Endothelial cell of umbilical vein (primary cell): ENCODE measurements around the gene WAPL.

Experiments used
- EZH2 ChIP-seq: IDR thresholded peaks from 2 replicates; pipeline ENCODE4 v1.6.1; 2012; ENCODE audit warnings: borderline replicate concordance, low read depth, mild to moderate bottlenecking, moderate library complexity, low read length, inconsistent platforms; ENCODE audit not compliant: severe bottlenecking
- TF ChIP-seq, protein P1 (sequence below), 2 donors: IDR thresholded peaks; 1 replicate in 1 of 2; 2 replicates in 1 of 2; pipeline ENCODE4 v1.5.1; 2011; ENCODE audit warnings: low read length in 2 of 2, mild to moderate bottlenecking in 2 of 2, moderate library complexity in 2 of 2, control low read depth in 1 of 2, inconsistent platforms in 1 of 2, low read depth in 1 of 2; ENCODE audit not compliant: insufficient read depth in 1 of 2; ENCODE audit errors: extremely low read depth in 1 of 2

DNA sequence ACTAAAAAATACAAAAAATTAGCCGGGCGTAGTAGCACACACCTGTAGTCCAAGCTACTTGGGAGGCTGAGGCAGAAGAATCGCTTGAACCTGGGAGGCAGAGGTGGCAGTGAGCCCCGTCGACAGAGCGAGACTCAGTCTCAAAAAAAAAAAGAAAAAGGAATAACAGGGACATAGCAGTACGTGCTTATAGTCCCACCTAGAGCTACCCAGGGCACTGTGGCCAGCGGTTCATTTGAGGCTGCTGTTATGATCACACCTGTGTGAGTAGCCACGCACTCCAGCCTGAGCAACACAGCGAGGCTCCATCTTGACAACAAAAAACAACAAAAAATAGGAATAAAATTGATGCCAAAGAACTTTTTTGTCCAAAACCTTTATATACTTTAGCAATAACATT lies 17.1 kb downstream of the WAPL start:
- TF ChIP-seq, protein P1, sequence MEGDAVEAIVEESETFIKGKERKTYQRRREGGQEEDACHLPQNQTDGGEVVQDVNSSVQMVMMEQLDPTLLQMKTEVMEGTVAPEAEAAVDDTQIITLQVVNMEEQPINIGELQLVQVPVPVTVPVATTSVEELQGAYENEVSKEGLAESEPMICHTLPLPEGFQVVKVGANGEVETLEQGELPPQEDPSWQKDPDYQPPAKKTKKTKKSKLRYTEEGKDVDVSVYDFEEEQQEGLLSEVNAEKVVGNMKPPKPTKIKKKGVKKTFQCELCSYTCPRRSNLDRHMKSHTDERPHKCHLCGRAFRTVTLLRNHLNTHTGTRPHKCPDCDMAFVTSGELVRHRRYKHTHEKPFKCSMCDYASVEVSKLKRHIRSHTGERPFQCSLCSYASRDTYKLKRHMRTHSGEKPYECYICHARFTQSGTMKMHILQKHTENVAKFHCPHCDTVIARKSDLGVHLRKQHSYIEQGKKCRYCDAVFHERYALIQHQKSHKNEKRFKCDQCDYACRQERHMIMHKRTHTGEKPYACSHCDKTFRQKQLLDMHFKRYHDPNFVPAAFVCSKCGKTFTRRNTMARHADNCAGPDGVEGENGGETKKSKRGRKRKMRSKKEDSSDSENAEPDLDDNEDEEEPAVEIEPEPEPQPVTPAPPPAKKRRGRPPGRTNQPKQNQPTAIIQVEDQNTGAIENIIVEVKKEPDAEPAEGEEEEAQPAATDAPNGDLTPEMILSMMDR (IDR thresholded peaks at IDR 0.05; ENCODE audit: extremely low read depth in 1 of 2, insufficient read depth in 1 of 2, low read depth in 1 of 2, low read length in 2 of 2), result no peak
- TF ChIP-seq EZH2, result no peak
